Loucy (cell line): Measurements from ENCODE around the gene TRPV2.

ENCODE experiments used
- H2AFZ ChIP-seq: fragments of 200-600 bp; sonication (generic); 2 replicates; pipeline ENCODE4 v1.6.0; 2016; ENCODE audit warnings: antibody characterized with exemption, mild to moderate bottlenecking, low read length, moderate library complexity
- H3F3A ChIP-seq: fragments of 200-600 bp; 2 replicates; pipeline ENCODE4 v1.6.0; 2016; ENCODE audit warnings: antibody characterized with exemption, low read depth, mild to moderate bottlenecking
- H3K27me3 ChIP-seq: fragments of 200-600 bp; sonication (generic); 2 replicates; pipeline ENCODE4 v1.6.1; 2014; ENCODE audit warnings: low read length, mild to moderate bottlenecking; ENCODE audit not compliant: insufficient read depth, poor library complexity, severe bottlenecking
- H3K36me3 ChIP-seq: fragments of 200-600 bp; sonication (generic); 2 replicates; pipeline ENCODE4 v1.6.1; 2016; ENCODE audit warnings: low read length; ENCODE audit not compliant: insufficient read depth
- H3K4me1 ChIP-seq: fragments of 200-600 bp; sonication (generic); 2 replicates; pipeline ENCODE4 v1.5.1; 2014; ENCODE audit warnings: low read length, mild to moderate bottlenecking; ENCODE audit not compliant: insufficient read depth, poor library complexity, severe bottlenecking
- H3K4me2 ChIP-seq: fragments of 200-600 bp; sonication (generic); 2 replicates; pipeline ENCODE4 v1.6.0; 2014; ENCODE audit warnings: antibody characterized with exemption, low read length, low read depth, mild to moderate bottlenecking; ENCODE audit not compliant: poor library complexity, severe bottlenecking
- H3K4me3 ChIP-seq: fragments of 200-600 bp; sonication (generic); 2 replicates; pipeline ENCODE4 v1.5.1; 2014; ENCODE audit warnings: low read length, mild to moderate bottlenecking, mixed read lengths; ENCODE audit not compliant: poor library complexity, severe bottlenecking
- H3K79me2 ChIP-seq: fragments of 200-600 bp; sonication (generic); 2 replicates; pipeline ENCODE4 v1.6.1; 2014; ENCODE audit warnings: low read length; ENCODE audit not compliant: insufficient read depth
- H3K9ac ChIP-seq: fragments of 200-600 bp; sonication (generic); 2 replicates; pipeline ENCODE4 v1.6.0; 2014; ENCODE audit warnings: mild to moderate bottlenecking, low read depth, low read length, moderate library complexity; ENCODE audit not compliant: poor library complexity, severe bottlenecking
- H3K9me2 ChIP-seq: fragments of 200-600 bp; sonication (generic); replicated peaks from 2 replicates; pipeline ENCODE4 v1.6.1; 2016; ENCODE audit warnings: low read depth, low read length, mixed read lengths
- H3K9me3 ChIP-seq: fragments of 200-600 bp; sonication (generic); 2 replicates; pipeline ENCODE4 v1.6.1; 2014; ENCODE audit warnings: mild to moderate bottlenecking, antibody characterized with exemption, low read length, low read depth; ENCODE audit not compliant: insufficient read depth
- H4K20me1 ChIP-seq: fragments of 200-600 bp; sonication (generic); 2 replicates; pipeline ENCODE4 v1.6.0; 2014; ENCODE audit warnings: antibody characterized with exemption, low read length, mild to moderate bottlenecking; ENCODE audit not compliant: insufficient read depth, poor library complexity, severe bottlenecking
- EZH2phosphoT487 ChIP-seq: fragments of 200-600 bp; IDR thresholded peaks from 2 replicates; pipeline ENCODE4 v1.6.1; 2018; ENCODE audit warnings: antibody characterized with exemption, mild to moderate bottlenecking, moderate library complexity, borderline replicate concordance
- TF ChIP-seq, protein P1 (sequence below): fragments of 200-600 bp; sonication (generic); conservative IDR thresholded peaks from 2 replicates; pipeline ENCODE4 v1.5.1; 2014; ENCODE audit warnings: mild to moderate bottlenecking, antibody characterized with exemption, low read length

Gene TRPV2

DNA sequence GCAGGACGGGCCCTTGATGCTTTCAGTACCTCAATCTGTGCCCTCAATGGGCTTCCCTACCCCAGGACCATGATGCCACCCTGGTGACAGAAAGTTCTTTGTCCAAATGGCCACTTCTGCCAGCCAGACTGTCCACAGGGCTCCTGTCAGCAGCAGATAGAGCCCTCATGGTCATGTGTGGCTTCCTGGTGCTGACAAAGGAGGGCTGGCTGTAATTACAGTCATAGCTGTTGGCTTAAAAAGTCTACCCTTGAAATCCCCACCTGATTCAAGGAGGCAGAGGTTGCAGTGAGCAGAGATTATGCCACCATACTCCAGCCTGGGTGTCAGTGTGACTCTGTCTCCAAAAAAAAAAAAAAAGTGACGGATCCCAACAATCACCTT is 3.3 kb downstream of the TRPV2 start:
- Histone ChIP-seq H3F3A (peaks cover 4% of the 10 kb centered on the region; the same call in 1 of the 2 replicates), H3K9ac (peak overlapping the region; percentile 95), H4K20me1 (no peaks in the 10 kb centered on the region), H3K4me2 (peak overlapping the region; percentile 99), H3K79me2 (peaks cover 50% of the 10 kb centered on the region), H3K36me3 (peaks cover 13% of the 10 kb centered on the region; the same call in 1 of the 2 replicates), H2AFZ (no peak overlapping the region), H3K9me3 (no peaks in the 10 kb centered on the region), H3K9me2 (no peaks in the 10 kb centered on the region), H3K4me1 (peaks cover 38% of the 10 kb centered on the region), H3K27me3 (no peaks in the 10 kb centered on the region), H3K4me3 (peak overlapping the region; percentile 29)
- TF ChIP-seq EZH2phosphoT487 = no peak
- TF ChIP-seq, protein P1, sequence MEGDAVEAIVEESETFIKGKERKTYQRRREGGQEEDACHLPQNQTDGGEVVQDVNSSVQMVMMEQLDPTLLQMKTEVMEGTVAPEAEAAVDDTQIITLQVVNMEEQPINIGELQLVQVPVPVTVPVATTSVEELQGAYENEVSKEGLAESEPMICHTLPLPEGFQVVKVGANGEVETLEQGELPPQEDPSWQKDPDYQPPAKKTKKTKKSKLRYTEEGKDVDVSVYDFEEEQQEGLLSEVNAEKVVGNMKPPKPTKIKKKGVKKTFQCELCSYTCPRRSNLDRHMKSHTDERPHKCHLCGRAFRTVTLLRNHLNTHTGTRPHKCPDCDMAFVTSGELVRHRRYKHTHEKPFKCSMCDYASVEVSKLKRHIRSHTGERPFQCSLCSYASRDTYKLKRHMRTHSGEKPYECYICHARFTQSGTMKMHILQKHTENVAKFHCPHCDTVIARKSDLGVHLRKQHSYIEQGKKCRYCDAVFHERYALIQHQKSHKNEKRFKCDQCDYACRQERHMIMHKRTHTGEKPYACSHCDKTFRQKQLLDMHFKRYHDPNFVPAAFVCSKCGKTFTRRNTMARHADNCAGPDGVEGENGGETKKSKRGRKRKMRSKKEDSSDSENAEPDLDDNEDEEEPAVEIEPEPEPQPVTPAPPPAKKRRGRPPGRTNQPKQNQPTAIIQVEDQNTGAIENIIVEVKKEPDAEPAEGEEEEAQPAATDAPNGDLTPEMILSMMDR = no peak

DNA sequence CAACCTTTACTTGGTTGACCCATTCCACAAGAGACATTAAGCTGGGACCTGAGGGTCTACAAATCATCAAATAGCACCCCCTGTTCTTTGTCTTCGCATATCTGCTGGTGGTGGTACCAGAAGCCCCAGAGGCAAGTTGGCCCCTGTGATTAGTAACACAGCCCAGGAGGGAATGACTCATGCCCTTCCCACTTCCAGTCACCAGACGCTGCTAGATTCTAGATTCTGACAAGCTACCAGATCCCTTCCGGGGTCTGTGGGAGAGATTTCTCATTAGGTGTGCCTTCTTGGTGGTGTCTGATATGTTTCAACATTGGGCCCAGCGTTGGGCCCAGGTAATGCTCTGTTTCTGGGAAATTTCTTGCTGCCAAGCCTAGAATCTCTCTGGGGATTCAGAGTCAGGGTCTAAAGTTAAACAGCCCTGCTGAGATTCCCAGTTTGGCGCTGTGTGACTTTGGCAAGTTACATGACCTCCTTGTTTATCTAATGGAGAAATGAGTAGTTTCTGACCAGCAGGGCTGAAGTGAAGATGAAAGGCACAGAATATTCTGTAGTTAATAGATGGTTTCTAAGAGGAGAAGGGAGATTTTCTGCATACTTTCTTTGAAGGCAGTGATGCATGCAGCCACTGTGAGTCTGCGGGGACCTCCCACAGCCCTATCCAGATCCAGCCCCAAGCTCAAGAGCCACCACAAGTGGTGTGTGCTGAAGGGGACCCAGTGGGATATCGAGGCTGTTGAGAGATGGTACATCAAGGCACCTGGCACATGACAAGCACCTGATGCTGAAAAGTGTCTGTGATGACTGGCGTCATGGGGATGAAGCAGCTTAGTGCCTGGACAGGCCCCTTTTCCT is 3.9 kb downstream of the TRPV2 start:
- Histone ChIP-seq H3K9me3 (no peaks in the 10 kb centered on the region), H3K4me1 (peaks cover 38% of the 10 kb centered on the region), H3K4me2 (peak overlapping the region; percentile 99), H3K9ac (peak overlapping the region; percentile 95), H3K36me3 (peaks cover 13% of the 10 kb centered on the region; the same call in 1 of the 2 replicates), H3K9me2 (no peaks in the 10 kb centered on the region), H4K20me1 (no peaks in the 10 kb centered on the region), H3K4me3 (peak overlapping the region; percentile 29), H2AFZ (no peak overlapping the region), H3F3A (peaks cover 4% of the 10 kb centered on the region; the same call in 1 of the 2 replicates), H3K79me2 (peaks cover 50% of the 10 kb centered on the region), H3K27me3 (no peaks in the 10 kb centered on the region)
- TF ChIP-seq, protein P1 = no peak
- TF ChIP-seq EZH2phosphoT487 = no peak

DNA sequence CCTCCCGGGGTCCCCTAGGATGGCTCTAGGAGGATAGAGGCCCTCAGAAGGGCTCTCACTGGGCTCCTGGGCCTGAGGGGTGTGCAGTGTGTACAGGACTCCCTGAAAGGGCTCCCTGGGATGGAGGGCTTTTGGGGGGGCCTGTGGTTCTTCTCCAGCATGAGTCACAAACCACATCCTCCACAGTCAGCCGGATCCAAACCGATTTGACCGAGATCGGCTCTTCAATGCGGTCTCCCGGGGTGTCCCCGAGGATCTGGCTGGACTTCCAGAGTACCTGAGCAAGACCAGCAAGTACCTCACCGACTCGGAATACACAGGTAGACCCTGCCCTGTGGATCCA is 4.5 kb downstream of the TRPV2 start:
- H3F3A ChIP-seq = peaks cover 4% of the 10 kb centered on the region; the same call in 1 of the 2 replicates
- no peaks in the 10 kb centered on the region for H3K9me3 ChIP-seq
- H3K9ac ChIP-seq = peak overlapping the region; percentile 95
- H3K4me2 ChIP-seq = peak overlapping the region; percentile 99
- H3K27me3 ChIP-seq = no peaks in the 10 kb centered on the region
- H4K20me1 ChIP-seq = no peaks in the 10 kb centered on the region
- H3K4me3 ChIP-seq = no peak overlapping the region
- peaks cover 45% of the 10 kb centered on the region for H3K79me2 ChIP-seq
- peaks cover 35% of the 10 kb centered on the region for H3K4me1 ChIP-seq
- no peaks in the 10 kb centered on the region for H3K9me2 ChIP-seq
- no peak overlapping the region for H2AFZ ChIP-seq
- TF ChIP-seq EZH2phosphoT487 = no peak
- TF ChIP-seq, protein P1 = no peak
- H3K36me3 ChIP-seq = peaks cover 13% of the 10 kb centered on the region; the same call in 1 of the 2 replicates
